Dedifferentiated amniotic fluid mesenchymal stem cell (primary cell): ENCODE results near the gene AP2A1.

Source experiments
- DNase-seq: peaks from one replicate; pipeline ENCODE4 v3.0.0-alpha.2; 2016; ENCODE audit errors: extremely low spot score

AP2A1 gene

DNA sequence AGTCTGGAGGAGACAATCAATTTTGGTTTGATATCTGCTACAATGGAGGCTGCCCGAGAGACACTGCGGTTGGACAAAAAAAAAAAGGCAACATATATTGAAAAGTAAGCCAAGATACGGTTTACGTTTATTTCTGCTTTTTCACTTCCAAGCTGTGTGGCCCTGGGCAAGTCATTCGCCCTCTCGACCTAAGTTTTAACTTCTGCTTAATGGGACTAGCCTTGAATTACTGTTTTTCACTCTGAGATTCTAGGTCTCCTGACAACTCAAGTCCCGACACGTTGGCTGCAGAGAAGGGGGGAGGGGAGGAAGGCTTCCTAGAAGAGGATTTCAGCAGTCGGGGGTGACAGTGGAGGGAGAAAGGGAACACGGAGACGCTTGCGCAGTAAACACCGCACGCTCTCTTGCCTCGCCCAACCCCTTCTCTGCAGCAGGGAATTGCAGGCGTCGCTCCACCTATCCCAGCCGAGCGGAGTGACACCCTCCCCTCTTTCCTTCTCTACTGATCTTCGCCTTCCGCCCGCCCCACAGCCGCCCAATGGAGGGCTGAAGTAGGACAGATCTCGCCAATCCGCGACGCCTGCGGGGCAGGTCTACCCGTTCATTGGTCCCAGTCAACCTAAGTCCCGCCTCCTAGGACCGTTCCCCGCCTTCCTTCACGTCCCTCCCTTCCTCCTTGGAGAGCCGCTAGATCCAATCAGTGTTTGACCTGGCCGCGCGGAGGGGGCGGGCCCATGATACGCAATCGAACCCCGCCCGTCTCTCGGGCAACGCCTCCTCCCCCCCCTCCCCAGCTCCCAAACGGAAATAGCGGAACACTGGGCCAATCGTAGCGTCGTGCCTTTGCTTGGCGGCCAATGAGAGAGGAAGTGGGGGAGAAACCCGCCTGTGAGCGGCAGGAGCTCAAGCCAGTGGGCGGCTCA lies 533 bp upstream of the AP2A1 start:
- peak; percentile 100 for DNase-seq

DNA sequence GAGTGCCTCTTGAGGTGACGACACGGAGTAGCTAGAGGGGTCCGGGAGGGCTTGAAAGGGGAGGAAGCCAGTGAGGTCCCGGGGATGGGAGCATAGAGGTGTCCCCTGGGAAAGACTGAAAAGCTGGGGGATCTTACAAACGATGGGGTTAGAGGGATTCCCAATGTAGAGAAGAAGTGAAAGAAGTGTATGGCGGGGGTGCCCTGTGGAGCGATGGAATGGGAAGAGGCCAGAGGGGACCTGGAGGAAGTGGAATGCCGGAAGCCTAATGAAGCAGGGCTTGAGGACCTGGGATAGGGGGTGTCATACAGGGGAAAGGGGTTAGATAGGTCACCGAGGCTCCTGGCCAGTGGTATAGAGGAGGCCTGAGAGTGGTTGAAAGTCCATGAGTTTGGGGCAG lies 580 bp downstream of the AP2A1 start:
- no peak for DNase-seq

DNA sequence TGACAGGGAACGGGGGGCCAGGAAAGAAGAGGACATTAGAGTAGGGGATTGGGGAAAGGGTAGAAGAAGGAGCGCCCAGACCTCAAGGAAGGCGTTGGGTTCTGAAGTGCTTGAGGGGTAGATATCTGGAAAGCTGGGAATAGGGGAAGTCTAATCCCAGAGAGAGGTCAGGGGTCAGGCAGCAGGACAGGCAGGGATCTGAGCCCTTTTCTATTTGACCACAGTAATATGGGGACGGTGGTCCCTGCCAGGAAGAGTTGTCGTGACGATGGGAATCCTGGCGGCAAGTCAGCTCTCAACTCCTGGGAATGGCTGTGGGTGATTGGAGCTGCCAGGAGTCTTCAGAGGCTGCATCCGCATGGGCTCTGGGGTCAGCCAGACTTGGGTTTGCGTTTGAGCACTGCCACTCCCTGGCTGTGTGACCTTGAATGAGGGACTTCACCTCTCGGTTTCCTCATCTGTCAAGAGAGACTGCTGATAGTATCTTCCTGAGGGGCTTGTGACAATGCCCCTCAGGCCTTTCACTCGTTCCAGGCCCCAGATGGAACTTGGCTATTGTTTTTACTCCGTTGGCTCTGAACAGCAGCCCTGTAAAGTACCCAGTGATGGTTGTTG lies 1.3 kb downstream of the AP2A1 start:
- no peak for DNase-seq

DNA sequence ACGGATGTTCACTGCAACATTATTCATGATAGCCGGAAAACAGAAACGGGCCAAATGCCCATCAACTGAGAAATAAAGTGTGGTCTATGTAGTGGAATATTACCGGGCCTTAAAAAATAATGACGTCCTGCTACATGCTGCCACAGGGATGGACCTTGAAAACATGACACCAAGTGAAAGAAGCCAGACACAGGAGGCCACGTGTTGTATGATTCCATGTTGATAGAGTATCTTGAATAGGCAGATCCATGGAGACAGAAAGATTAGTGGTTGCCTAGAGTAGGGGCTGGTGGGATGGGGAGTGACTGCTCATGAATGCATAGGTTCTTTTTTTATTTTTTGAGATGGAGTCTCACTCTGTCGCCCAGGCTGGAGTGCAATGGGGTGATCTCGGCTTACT lies 3.7 kb downstream of the AP2A1 start:
- DNase-seq, result no peak

DNA sequence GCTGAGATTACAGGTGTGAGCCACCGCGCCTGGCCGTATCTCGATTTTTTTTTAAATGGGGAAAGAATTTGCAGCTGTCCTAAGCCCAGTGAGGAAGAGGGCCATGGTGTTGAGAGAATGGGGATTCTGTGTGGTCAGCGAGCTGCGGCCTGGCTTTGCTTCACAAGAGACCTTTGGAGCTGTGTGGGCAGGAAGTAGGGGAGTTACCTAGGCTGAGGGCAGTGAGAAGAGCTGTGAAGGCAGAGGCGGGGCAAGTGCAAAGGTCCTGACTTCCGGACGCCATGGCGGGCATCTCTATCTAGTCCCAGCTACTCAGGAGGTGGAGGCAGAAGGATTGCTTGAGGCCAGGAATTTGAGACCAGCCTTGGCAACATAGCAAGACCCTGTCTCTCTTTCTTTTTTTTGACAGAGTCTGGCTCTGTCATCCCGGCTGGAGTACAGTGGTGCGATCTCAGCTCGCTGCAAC lies 4.9 kb downstream of the AP2A1 start:
- no peak for DNase-seq

DNA sequence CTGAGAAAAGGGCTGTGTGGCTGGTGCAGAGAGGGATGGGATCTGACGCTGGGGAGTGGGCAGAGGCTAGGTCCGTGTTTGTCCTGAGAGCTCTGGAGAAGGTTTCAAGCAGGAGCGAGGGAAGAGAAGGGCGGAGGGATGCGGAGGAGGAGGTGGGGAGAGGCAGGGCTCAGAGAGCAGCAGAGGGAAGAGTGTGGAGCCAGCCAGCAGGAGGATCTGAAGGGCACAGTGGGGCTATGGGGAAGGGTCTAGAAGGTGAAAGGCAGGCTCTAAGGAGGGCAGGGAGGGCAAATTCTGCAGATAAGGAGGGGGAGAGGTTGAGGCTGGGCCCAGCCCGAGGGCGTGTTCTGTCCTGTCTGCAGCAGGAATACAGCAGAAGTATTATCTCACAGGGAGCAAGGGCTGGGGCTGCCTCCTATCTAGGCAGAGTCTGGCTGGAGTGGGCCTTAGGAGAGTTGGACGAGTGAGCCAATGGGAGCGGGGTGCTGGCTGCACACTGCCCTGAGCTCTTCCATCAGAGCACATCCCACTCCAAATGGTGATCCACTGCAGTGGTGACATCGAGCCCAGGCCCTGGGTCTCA lies 6.1 kb downstream of the AP2A1 start:
- DNase-seq, result no peak

DNA sequence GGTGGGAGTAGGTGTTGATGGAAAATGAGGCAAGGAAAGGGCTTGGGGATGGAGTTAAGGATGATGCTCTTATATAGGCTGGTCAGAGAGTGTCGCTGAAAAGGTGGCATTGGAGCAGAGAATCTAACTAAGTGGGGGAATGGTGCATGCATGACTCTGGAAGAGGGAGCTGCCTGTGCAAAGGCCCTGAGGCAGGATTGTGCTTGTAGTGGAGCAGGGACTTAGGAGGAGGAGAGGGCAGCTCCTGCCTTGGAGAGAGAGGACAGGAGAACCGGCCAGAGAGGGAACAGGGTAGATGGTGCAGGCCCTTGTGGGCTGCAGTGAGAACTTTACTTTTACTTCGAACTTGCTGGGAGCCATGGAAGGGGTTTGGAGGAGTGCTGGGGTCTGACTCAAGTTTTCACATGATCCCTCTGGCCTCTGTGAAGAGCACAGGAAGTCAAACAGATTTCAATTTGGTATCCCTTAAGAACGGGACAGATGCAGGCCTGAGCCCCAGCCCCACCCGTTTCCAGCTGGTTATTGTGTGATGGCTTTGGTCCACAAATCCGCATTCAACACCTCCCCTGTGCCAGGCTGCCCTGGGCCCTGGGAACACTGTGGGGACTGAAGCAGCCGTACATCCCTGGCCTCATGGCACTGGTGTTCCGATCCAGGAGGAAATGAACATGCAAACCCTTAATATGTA lies 7.0 kb downstream of the AP2A1 start:
- DNase-seq, result no peak

DNA sequence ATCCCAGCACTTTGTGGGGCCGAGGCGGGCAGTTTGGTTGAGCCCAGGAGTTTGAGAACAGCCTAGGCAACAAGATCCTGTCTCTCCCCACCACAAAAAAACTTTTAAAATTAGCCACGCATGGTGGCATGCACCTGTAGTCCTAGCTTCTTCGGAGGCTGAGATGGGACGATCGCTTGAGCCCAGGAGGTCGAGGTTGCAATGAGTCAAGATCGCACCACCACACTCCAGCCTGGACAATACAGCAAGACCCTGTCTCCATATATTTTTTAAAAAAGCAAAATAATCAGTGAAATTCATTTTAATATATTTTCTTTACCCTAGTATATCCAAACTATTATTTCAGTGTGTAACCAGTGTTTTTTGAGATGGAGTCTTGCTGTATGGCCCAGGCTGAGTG lies 8.2 kb downstream of the AP2A1 start:
- no peak for DNase-seq

DNA sequence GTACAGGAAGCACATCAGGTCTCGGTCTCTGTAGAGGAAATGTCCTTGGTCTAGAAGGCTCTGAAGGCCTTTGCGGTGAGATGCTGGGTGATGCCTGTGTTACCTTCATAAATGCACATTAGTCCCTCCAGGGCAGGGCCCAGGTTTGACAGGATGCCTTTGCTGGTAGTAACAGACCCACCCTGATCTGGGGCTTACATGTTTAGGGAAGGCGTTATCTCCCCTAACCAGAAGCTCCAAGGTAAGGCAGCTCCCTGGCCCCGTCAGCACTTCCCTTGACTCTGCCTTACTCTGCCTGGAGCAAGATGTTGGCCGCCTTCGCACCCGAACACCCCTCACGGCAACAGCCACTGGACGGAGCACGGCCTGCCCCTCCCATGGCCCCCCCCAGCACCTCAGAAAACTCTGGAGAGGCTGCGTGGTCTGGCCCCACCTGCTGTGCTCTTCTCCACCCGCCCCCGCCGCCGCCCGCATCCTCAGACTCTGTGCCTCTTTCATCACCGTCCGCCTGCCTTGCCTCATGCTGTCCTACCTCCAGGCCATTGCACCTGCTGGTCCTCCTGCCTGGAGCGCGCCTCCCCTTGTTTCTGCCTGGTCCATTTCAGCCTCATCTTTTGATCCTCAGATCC lies 9.1 kb downstream of the AP2A1 start:
- no peak for DNase-seq

DNA sequence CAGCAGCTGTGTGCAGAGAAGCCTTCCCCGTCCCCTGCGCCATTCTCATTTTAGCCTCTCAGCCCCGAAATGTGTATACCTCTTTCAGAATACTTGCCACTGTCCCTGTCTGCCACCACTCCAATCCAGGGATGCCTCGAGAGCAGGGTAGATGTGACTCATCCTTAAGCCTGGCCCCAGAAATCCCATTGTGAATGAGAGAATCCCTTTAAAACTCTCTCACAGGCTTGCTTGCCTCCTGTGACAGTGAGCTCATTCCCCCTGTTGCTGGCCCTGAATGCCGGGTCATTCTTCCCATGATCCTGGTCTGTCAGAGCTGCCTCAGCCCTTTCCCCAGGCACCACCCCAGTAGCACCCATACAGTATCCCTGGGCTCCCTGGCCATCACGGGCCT lies 9.6 kb downstream of the AP2A1 start:
- no peak for DNase-seq

DNA sequence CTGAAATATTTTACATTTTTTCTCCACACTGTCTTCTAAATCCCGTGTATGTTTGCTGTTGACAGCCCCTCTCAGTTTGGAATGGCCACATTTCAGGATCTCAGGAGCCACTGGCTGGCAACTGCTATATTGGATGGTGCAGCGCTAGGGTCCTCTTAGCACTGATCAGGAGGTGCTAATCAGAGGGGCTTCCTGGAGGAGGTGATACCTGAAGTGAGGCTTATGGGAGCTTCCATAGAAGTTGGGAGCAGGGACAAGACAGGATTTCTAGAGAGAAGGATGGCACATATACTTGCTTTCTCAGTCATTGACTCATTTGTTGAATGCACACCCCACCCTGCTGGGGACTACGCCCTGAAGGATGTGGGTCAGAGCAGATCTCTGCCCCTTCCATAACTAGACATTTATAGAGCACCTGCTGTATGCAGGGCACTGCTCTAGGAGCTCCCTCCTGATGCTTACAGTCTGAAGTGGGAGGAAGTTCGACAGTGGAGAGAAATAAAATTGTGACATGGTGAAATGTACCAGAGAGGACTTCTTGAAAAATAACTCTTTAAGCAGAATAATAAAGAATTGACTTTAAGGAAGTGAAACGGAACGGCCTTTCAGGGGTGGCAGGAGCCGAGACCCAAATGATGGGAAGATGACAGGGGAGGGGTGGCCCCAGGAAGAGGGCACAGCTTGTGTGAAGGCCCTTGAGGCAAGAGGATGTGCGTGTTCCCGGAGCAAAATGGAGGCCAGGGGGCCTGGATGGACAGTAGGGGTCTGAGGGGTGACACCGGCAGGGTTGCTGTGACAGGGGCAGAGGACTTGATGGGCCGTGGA lies 13.1 kb downstream of the AP2A1 start:
- no peak for DNase-seq

DNA sequence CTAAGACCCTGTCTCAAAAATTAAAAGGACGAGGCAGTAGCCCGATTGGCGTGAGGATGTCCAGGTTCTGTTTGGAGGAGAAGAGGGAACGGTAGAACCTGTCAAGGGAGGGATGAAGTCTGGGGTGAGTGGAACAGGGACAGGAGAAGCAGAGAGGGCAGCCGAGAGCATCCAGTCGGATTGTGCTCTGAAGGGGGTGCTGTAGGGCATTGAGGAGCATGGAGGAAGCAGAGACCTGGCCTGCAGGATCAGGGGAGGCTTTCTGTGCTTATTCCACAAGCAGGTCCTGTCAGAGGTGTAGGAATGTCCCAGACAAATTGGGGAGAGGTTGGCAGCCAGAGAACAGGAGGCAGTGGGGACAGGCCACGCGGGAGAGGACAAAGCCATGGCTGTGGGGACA lies 14.1 kb downstream of the AP2A1 start:
- DNase-seq, result no peak

DNA sequence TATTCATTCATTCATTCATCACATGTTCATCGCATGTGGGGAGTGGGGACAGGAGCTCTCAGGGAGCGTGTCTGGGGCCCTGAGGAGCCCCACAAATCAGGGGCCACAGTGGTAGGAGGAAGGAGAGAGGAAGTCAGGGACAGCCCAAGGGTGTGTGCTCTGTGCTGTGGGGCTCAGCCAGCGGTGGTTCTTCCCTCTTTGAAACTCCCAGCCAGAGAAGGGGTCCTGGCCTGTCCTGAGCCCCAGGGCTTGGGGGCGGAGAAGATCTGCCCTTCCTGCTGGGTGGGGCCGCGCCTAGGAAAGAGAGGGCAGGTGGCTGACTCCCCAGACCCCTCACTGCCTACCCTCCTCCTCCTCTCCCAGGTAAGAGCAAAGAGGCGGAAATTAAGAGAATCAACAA lies 14.6 kb downstream of the AP2A1 start:
- DNase-seq, result no peak

DNA sequence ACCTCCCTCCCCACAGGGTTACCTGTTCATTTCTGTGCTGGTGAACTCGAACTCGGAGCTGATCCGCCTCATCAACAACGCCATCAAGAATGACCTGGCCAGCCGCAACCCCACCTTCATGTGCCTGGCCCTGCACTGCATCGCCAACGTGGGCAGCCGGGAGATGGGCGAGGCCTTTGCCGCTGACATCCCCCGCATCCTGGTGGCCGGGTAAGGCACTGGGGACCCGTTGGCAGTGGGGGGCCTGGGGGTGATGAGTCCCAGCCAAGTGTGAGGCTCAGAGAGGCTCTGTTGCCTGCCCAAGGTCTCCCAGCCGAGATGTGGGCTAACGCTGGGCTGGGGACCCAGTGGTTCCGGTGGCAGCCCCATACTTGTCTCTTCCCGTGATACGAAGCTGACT lies 15.7 kb downstream of the AP2A1 start:
- no peak for DNase-seq

DNA sequence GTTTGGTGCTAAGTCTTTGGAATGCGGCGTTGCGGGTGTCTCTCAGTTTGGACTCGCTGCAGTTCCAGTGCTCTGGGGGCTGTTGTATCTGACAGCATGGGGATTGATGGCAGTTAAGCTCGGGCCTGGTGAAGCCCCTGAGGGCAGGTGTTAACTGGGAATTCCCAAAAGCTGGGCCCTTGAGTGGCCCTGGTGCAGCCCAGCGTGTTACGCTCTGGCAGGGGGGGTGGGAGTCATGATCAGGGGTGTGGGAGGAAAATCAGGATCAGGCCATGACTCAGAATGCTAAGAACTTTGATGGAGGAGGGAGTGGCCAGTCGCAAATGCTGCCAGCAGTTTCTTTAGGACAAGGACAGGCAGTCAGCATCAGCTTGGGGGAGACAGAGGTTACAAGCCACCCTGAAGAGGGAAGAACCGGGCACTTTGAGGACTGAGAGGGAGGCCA lies 19.6 kb downstream of the AP2A1 start:
- no peak for DNase-seq

DNA sequence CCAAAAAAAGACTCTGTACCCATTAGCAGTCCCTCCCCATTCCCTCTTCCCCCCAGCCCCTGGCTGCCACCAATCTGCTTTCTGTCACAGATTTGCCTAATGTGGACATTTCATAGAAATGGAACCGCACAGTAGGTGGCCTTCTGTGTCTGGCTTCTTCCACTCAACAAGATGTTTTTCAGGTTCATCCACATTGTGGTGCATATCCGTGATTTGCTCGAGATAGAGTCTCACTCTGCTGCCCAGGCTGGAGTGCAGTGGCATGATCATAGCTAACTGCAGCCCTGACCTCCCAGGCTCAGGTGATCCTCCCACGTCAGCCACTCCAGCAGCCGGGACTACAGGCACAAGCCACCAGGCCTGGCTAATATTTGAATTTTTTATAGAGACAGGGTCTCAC lies 20.9 kb downstream of the AP2A1 start:
- DNase-seq, result no peak

DNA sequence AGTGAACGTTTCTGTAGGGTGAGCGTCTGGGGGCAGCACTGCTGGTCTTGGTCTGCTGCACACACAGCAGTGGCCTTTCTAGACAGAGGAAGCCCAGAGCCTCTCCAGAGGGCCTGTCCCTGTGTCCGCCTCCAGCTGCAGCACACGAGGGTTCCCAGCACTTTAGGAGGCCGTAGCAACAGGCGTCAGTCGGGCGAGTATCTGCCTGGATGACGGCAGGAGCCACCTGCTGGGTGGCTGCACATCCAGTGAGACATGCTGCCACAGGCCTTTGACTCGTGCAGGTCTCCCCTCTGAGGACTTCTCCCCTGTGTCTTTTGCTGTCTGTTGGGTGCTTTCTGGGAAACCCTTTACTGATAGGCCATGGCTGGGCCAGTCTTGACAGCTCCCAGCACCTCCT lies 22.1 kb downstream of the AP2A1 start:
- no peak for DNase-seq

DNA sequence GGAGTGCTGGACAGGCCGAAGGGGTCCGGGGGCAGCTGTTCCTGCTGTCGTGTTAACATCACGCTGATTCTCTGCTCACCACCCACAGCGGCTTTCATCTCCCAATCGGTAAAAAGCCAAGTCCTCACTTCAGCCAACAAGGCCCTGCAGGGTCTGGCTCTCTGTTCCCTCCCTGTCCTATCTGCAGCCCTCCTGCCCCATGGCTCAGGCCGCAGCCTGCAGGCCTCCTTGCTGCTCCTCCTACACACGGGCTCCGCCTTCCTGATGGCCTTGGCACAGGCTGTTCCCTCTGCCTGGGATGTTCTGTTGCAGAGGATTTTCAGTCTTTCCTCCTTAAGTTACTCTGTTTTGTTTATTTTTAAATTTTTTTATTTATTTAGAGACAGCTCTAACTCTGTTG lies 24.1 kb downstream of the AP2A1 start:
- DNase-seq, result no peak

DNA sequence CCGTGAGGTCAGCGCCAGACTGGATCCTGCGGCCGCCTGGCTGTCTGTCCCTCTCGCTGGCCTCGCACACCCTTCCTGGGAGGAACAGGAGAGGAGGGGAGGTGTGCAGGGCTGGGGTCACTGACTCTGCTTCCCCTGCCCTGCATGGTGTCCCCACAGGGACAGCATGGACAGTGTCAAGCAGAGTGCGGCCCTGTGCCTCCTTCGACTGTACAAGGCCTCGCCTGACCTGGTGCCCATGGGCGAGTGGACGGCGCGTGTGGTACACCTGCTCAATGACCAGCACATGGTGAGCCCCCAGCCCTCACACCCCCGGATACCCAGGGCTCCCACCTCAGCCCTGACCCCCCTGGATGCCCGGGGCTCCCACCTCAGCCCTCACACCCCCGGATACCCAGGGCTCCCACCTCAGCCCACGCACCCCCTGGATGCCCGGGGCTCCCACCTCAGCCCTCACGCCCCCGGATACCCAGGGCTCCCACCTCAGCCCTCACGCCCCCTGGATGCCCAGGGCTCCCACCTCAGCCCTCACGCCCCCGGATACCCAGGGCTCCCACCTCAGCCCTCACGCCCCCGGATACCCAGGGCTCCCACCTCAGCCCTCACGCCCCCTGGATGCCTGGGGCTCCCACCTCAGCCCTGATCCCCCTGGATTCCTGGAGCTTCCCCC lies 25.1 kb downstream of the AP2A1 start:
- DNase-seq, result no peak

DNA sequence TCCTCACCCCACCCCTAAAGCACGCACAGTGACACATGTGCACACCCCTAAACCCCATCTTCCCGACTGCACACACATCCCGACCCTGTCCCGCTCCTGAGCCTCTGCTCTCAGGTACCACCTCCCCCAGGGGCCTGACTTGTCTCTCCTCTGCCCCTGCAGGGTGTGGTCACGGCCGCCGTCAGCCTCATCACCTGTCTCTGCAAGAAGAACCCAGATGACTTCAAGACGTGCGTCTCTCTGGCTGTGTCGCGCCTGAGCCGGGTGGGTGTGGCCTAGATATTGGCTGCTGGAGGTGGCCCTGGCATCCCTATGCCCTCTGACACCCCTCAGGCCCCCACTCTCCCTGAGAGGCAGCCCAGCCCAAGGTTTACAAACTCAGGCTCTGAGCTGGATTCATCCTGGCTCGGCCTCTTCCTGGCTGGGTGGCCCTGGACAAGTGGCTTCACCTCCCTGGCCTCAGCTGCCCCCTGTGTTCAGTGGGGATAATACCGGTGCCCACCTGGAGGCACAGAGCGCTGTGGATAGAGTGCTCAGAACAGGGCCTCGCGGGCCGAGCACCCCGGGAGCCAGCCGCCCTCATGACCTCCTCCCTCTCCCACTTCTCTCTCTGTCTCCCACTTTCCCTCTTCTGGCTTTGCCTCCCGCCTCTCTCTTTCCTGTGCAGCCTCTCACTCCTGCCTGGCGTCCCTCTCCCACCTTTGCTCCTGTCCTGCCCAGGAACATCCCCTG lies 26.2 kb downstream of the AP2A1 start:
- DNase-seq, result no peak
